A172 (cell line): ENCODE measurements around the gene TUBB6. TPM values are rescaled to one million over a fixed set of nuclear protein-coding genes. Genes with fewer than 3 reads are reported as not detected.

Experiments
- total RNA-seq: library from RNA; depleted of rRNA; stranded (reverse); fragments of >200 nt; shearing (Covaris generic); gene quantifications from 2 replicates; pipeline ENCODE4 v1.2.3, GENCODE V29; 2014; rRNA removed

The TUBB6 gene
- total RNA-seq, 1 experiment from 2014 or later = 464 TPM

Other genes with a start within 250 kb of the TUBB6 start
- gene ANKRD62, start 214.4 kb upstream of the TUBB6 start, total RNA-seq = not detected in 2 replicates
- not detected in 2 replicates for gene CIDEA, start 53.9 kb upstream of the TUBB6 start, total RNA-seq
- gene AFG3L2, start 69.0 kb downstream of the TUBB6 start, total RNA-seq = 94.3 and 98.5 TPM in 2 replicates
- 5.7 and 20.0 TPM in 2 replicates for gene PRELID3A, start 99.7 kb downstream of the TUBB6 start, total RNA-seq